Activated effector memory CD4-positive, alpha-beta T cell treated with anti-CD3 and anti-CD28 coated beads, Interleukin-2, amount 50 U/mL, for 16 hours (primary cell): ENCODE data around the gene CPB2.

Experiments
- DNase-seq: peaks from one replicate; pipeline ENCODE4 v3.0.0-alpha.2; 2020

The CPB2 gene

GRCh38 chr13:46043647-46044046, 61.2 kb downstream of the CPB2 start:
- no peak for DNase-seq

GRCh38 chr13:46041419-46041839, 63.4 kb downstream of the CPB2 start:
- DNase-seq = no peak

- DNase-seq = no peak
These were observed 64.1 kb downstream of the CPB2 start for GRCh38 chr13:46040763-46041162.

GRCh38 chr13:46039411-46040182, 65.2 kb downstream of the CPB2 start:
- no peak for DNase-seq

GRCh38 chr13:46038296-46038695, 66.5 kb downstream of the CPB2 start:
- no peak for DNase-seq

- no peak for DNase-seq
These were observed 69.8 kb downstream of the CPB2 start for GRCh38 chr13:46035066-46035465.

GRCh38 chr13:46032341-46032740, 72.5 kb downstream of the CPB2 start:
- DNase-seq = no peak

- no peak for DNase-seq
These were observed 73.1 kb downstream of the CPB2 start for GRCh38 chr13:46031581-46032263.

GRCh38 chr13:46025157-46025556, 79.7 kb downstream of the CPB2 start:
- DNase-seq = no peak

GRCh38 chr13:46022481-46022880, 82.4 kb downstream of the CPB2 start:
- DNase-seq = no peak

- no peak for DNase-seq
These were observed 88.6 kb downstream of the CPB2 start for GRCh38 chr13:46016216-46016615.

GRCh38 chr13:46015366-46015765, 89.5 kb downstream of the CPB2 start:
- no peak for DNase-seq

GRCh38 chr13:46012404-46012803, 92.4 kb downstream of the CPB2 start:
- DNase-seq = no peak

GRCh38 chr13:46010148-46010547, 94.7 kb downstream of the CPB2 start:
- DNase-seq = no peak

- no peak for DNase-seq
These were observed 96.2 kb downstream of the CPB2 start for GRCh38 chr13:46008631-46009030.

GRCh38 chr13:46006688-46007452, 98.0 kb downstream of the CPB2 start:
- no peak for DNase-seq

- no peak for DNase-seq
These were observed 100.3 kb downstream of the CPB2 start for GRCh38 chr13:46004491-46004890.
